HG03520 (cell line): ENCODE results near the gene ZNF691.
"Not testable (repeated sequence)": the region's sequence is repeated elsewhere in the genome, so short reads cannot be mapped to it uniquely, and the experiment has no call there.

Experiments
- ATAC-seq: cut with Tn5 transposase; IDR thresholded peaks from one replicate; pipeline ENCODE4 v1.9.1; 2021; ENCODE audit warnings: mild to moderate bottlenecking, moderate library complexity; ENCODE audit not compliant: unreplicated experiment

Gene ZNF691

GRCh38 chr1:42846257-42847110 lies at the start of gene ZNF691:
TSS of gene ZNF691 (plus strand) at chr1:42846613. CDS start at chr1:42849659, 3,046 bp downstream.
- ATAC-seq = peak; percentile 86

- no peak for ATAC-seq
Measured at GRCh38 chr1:42797414-42797813, 49.0 kb upstream of the ZNF691 start.

DNA sequence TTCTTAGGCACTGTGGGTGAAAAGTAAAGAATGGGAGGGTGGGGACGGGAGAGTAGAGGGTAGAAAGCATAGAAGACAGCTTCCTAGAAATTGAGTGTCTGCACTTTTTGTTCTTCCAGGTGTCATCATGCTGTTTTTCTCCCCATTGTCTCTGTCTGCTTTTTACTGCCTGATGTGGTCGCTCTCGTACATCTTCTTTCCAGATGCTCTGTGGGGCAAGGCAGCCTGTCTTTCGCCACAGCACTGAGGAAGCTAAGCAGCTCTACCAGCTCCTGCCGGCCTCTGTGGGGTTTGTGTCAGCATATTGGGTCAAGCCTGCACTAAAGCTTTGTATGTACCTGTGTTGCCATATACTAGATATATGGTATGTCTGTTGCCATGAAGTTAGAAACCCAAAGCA lies 48.4 kb upstream of the ZNF691 start:
- no peak for ATAC-seq

GRCh38 chr1:42801832-42802473 lies 44.5 kb upstream of the ZNF691 start:
- ATAC-seq = no peak

- no peak for ATAC-seq
Measured at GRCh38 chr1:42806171-42806570, 40.2 kb upstream of the ZNF691 start.

- no peak for ATAC-seq
Measured at GRCh38 chr1:42806593-42806992, 39.8 kb upstream of the ZNF691 start.

DNA sequence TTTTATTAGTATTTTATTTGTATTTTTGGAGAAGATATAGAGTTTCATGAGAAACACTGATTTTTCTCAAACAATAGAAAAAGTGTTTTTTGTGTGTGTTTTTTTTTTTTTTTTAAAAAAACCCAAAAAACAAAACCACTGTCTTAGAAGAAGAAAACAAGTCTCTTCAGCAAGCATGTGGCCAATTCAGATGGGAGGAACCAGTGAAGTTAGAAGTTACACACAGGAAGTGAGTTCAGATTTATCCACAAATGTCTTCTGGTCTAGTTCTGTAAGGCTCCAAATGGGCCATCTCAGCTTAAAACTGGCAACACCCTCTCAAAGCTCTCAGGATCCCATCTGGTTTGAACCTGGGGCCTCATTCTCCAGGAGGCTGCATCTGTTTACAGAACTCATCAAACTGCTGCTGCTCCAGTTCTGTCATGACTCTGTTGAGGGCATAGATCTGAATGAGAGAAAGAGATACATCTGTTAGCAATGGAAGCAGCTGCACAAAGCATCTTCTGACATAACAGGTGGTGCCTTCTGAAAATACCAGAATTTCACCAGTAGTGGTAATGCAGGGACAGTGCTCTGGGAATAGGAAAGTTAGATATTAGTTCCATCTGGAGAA lies 39.3 kb upstream of the ZNF691 start:
- ATAC-seq = no peak

- ATAC-seq = not testable (repeated sequence)
Measured at GRCh38 chr1:42814815-42815214, 31.6 kb upstream of the ZNF691 start.

DNA sequence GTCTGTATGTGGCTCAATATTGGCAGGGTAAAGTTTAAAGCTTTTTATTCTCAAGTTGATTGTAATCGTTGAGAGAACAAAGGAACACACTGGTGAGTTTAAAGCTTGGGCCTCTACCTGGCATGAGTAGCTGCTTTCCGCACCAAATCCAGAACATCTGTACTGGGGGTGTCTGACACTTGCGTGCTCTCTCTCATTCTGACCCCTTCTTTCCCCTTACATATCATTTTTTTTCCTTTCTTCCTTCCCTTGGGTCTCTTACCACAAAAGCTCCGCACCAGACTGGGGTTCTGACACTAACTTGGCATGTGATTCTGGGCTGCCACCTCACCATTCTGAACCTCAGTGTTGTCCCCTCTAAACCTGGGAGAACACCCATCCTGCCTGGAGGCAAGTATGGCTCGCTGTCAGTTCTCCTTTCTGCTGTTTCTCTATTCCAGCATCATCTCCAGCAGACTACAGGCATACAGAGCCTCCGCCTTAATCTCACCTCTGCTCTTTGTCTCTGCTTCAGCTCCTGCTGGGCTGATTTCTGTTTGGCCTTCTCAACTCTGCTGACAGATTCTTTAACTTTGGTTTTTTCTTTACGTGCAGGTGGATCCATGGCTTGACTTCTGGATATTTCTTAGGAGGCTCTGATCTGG lies 30.4 kb upstream of the ZNF691 start:
- no peak for ATAC-seq

GRCh38 chr1:42816585-42817439 lies 29.6 kb upstream of the ZNF691 start, which contains the start of the genes ERMAP and SVBP:
TSS of gene ERMAP (plus strand) at chr1:42817122. CDS start at chr1:42830449, 13,327 bp downstream.
TSS of gene SVBP (minus strand) at chr1:42817397. CDS start at chr1:42816544, 853 bp downstream.
- ATAC-seq = peak; percentile 84

DNA sequence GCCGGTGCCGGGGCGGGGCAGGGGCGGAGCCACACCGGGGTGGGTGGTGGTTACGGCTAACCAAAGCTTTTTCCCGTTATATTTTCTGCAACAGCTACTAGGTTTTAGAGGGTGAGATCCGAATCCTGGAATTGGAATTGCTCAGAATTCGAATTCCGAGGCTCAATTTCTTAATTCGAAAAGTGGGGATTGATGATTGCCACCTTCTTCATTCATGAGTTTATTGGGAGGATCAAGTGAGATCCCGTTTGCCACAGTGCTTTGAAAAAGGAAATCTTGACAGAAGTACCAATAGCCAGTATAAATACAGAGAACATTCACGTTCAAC lies 29.0 kb upstream of the ZNF691 start:
- no peak for ATAC-seq

- no peak for ATAC-seq
Measured at GRCh38 chr1:42817976-42818375, 28.4 kb upstream of the ZNF691 start.

DNA sequence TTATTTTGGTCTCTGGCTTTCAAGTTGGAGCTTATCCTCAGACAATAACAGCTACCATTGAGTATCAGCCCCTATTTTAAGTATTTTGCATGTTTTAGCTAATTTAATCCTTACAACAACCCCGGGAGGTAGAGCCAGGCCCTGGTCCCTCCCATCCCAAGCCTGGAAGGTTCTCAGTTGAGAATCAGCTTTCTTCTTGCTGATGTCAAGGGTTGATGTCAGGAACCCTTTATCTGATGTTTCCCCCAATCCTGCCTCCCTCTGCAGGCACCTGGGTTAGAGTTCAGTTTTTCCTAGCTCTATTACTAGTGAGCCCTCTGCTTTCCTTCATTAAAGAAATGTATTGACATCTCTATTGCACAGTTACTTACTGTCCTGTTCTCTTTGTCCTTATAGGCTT lies 25.6 kb upstream of the ZNF691 start:
- ATAC-seq = no peak

GRCh38 chr1:42821690-42822089 lies 24.7 kb upstream of the ZNF691 start:
- no peak for ATAC-seq

GRCh38 chr1:42822800-42823392 lies 23.5 kb upstream of the ZNF691 start:
- ATAC-seq = no peak

DNA sequence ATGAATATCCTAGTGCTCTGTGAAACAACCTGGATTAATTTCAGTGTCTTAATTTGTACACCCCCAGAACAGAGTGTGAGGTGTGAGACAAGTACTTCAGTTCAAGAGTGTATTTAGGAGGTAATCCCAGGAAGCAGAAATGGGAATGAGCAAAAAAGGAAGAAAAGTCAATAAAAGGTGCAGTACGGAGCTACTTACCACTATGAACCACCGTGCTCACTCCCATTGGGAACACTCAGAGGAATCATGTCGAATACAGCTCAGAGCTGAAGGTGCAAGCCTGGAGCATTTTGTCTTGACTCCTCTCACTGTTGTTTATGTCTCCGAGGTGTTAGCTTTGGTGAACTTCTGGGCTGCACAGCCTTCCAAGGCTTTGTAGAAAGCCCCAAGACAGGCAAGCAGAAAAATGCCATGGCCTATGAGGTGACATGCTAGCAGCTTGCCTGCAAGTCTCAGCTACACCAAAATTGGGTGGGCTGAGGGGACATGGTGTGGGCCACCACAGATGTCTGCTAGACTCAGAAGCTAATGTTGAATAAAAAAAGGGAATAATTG lies 21.9 kb upstream of the ZNF691 start:
- no peak for ATAC-seq

DNA sequence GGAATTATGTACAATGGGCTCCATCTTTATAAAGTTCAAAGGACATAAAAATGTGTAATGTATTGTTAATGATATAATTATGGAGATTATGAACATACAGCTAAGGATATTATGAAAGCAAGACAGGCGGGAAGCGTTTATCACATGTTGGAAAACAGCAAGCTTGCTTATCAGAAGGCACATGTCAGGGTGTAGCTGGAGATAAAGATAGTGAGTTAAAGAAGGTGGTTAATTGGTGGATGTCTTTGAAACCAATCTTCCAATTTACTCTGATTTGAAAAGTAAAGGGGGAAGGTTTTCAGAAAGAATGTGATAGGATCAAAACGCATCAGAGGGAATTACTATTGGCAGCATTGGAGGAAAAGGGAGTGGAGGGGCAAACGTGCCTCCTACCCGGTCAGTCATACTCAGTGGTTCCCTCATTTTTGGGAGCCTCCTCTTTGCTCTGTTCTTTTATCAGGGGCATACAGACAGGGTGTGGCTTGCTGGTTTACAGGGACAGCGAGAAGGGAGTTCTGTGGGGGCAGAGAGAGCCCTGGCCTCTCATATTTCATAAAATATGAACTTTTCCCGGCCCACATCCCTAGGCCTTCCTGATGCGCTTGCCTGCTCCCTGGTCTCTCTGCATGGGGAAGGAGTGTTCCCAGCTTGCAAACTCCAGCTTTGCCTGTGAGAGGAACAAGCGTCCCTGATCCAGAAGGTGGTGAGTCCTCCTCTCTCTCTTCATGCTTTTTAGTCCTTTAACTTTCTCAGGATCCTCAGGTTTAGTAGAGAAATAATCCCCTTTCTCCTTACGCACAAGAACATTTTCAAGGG lies 21.2 kb upstream of the ZNF691 start:
- ATAC-seq = no peak

DNA sequence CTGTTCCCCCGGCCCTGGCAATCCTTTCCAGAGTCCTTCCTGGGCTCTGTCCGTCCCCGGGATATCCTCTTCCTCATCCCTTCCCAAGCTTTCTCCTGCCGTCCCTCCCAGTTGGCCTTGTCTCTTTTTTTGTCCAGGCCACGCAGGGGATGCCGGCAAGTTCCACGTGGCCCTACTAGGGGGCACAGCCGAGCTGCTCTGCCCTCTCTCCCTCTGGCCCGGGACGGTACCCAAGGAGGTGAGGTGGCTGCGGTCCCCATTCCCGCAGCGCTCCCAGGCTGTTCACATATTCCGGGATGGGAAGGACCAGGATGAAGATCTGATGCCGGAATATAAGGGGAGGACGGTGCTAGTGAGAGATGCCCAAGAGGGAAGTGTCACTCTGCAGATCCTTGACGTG lies 15.8 kb upstream of the ZNF691 start:
- no peak for ATAC-seq

DNA sequence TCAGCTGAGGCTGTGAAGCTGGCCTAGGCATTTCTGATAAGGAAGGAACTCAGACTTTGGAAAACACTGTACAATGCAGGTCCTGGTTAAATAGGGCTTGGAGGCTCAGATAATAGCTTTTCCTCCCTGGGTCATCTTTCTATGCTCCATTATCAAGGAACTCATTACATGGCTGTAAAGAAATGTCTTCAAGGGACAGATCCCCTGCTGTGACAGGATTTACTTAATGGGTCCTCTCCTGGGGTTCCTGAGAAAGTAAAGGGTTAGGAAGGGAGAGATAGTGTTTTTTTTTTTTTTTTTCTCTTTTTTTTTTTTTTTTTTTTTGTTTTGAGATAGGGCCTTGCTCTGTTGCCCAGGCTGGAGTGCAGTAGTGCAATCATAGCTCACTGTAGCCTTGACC lies 15.1 kb upstream of the ZNF691 start:
- ATAC-seq = no peak
